Motor neuron (in vitro differentiated cells): Measurements from ENCODE around the gene KCNIP3. TPM values are rescaled to one million over a fixed set of nuclear protein-coding genes. Genes with fewer than 3 reads are reported as not detected.
"Not testable (repeated sequence)": the region's sequence is repeated elsewhere in the genome, so short reads cannot be mapped to it uniquely, and the experiment has no call there.

Experiments used
- ATAC-seq, 8 experiments: fragments of 200-7000 bp; cut with Tn5 transposase; replicated peaks in 6 of 8; 2 replicates each; pipeline ENCODE4 v1.8.0; 2021; ENCODE audit warnings: mild to moderate bottlenecking in 8 of 8, moderate library complexity in 8 of 8
- H3K27ac ChIP-seq, 2 donors: fragments of 250-450 bp; sonication (Bioruptor Pico); 2 replicates each; pipeline ENCODE4 v1.9.0; 2021; ENCODE audit warnings: antibody characterized with exemption in 2 of 2, mild to moderate bottlenecking in 2 of 2, moderate library complexity in 1 of 2
- H3K4me1 ChIP-seq, 2 donors: fragments of 250-450 bp; sonication (Bioruptor Pico); replicated peaks in 1 of 2; 2 replicates each; pipeline ENCODE4 v1.6.1; 2021; ENCODE audit warnings: antibody characterized with exemption in 2 of 2, mild to moderate bottlenecking in 2 of 2, moderate library complexity in 1 of 2
- H3K4me3 ChIP-seq, 5 donors: fragments of 250-450 bp; sonication (Bioruptor Pico); 2 replicates each; pipeline ENCODE4 v1.9.0; 2021; ENCODE audit warnings: antibody characterized with exemption in 5 of 5, mild to moderate bottlenecking in 5 of 5, moderate library complexity in 4 of 5
- WGBS, 10 experiments: fragments of 450-650 bp; shearing (Covaris generic); methylation state at CpG; one replicate each; pipeline ENCODE4 v1.0.0; 2022; 5-methylcytosine and 5-hydroxymethylcytosine counted together
- in situ Hi-C, 9 experiments: fragments of 400-800 bp; cut with MboI; loops; one replicate each; pipeline ENCODE4 v1.15.0; 2021; ENCODE audit warnings: low sequenced_read_pairs in 9 of 9, low pct_unique_long_range_greater_than_20kb in 2 of 9; ENCODE audit not compliant: unreplicated experiment in 9 of 9
- total RNA-seq, 8 experiments: library from RNA; unstranded; fragments of 300-600 nt; gene quantifications; 2 replicates each; pipeline versions ENCODE4 v1.2.3 to v1.2.4, GENCODE V29; 2022

KCNIP3 gene
- total RNA-seq, 8 experiments from 2014 or later, result 0.51 to 5.3 (median 1.8) TPM

DNA sequence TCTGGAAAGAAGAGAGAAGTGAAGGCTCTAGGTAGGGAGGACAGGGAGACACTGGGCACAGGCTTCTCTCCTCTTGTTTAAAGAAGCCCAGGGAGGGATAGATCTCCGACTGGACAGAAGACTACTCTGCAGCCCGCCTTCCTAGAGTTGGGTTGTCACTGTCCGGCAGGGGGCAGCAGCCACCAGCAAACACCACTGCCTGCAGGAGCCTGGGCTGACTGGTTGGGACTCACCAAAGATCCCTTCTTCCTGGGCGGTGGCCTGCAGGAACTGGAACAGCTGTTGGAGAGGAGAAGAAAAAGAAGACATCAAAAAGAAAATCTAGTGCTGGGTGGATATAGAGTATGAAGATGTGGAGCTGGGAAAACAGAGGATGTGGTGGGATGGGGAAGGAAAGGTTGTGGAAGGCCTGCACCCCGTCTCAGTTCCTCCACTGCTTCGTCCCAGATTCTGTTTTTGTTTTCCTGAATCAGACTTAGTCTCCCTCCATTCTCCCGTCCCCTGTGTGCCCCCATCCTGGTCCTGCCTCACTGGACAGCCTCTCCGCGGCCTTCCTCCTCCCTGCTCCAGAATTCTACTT, 117.0 kb downstream of the KCNIP3 start:
- 50% methylated on average over 3 of the region's 9 CpGs; no CpG with 5 or more reads in 9 of the 10 experiments for WGBS, 10 experiments
- H3K4me1 ChIP-seq, H3K27ac ChIP-seq, H3K4me3 ChIP-seq, in situ Hi-C loops: not testable (repeated sequence)
- peak; percentile 95 to 99 (median 98) for ATAC-seq

DNA sequence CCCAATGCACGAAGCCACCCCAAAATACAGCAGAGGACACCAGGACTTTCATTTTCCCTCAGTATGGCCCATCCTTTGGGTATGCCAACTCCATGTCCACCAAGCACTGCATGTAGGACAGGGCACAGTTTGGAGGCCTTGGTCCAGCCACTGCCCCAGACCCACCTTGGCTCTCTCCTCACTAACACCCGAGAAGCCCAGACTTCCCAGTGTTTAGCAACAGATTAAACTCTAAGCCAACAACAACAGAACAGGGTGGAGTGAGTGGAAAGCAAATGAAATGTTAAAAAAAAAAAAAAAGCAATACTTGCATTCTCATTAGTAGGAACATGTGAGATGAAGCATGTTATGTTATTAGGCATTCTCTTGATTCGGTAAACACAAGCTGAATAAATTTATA, 118.0 kb downstream of the KCNIP3 start:
- H3K27ac ChIP-seq, in situ Hi-C loops, H3K4me1 ChIP-seq, H3K4me3 ChIP-seq: not testable (repeated sequence)
- peak in 3 of 8 experiments; percentile 11 to 44 (median 19) for ATAC-seq
- 10 to 100% (median 82%) methylated on average over 1 to 2 of the region's 3 CpGs; no CpG with 5 or more reads in 4 of the 10 experiments for WGBS, 10 experiments

DNA sequence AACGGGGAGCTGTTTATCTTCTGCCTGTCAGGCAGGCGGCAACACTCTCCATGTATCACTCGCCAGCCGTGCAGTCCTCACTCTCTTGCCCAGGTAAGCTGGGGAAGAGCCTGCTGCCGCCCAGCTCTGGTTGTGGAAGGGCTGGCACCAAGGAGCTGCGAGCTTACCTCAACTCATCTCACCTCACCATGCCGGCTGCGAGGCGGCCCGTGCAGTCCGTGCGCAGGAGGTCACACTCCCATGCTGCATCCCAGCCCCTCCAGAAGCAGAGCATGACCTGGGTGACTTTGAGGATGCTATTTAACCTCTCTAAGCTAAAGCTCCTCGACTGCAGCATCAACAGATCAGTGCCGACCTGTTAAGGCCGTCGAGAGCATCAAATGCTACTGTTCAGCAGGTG, 118.4 kb downstream of the KCNIP3 start:
- in situ Hi-C loops, ATAC-seq, H3K4me1 ChIP-seq, H3K4me3 ChIP-seq, H3K27ac ChIP-seq: not testable (repeated sequence)
- WGBS, 10 experiments, result 94 to 100% (median 98%) methylated on average over 1 to 4 of the region's 16 CpGs; no CpG with 5 or more reads in 6 of the 10 experiments

DNA sequence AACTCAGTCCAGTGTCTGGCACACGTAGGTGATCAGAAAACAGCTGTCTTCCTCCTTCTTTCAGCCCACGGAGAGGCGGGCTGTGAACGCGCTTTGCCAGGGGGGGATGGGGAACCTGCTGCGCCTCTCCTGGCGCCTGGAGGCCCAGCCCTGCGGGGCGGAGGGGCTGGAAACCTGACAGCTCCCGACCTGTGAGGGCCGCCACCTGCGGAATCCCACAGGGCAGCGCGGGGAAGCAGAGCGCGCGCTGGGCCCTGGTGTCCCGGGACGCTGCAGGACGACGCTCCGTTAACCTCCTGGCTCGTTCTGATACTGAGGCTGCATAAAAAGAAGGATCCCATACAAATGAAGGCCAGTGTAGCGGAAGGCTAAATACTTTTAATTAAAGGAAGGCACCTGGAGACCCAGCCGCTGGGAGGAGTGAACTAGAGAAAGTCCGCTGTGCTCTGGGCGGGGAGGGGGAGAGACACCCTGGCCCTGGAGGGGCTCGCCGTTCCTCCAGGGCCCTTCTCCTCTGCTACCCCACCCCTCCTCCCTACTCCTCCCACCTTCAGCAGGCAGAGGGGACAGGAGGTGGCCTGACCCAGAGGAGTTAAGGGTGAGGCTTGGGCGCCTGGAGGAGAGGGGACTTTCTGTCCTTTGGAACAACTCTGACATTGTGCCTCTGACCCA, 130.2 kb downstream of the KCNIP3 start:
- H3K4me1 ChIP-seq, H3K4me3 ChIP-seq, ATAC-seq, H3K27ac ChIP-seq, in situ Hi-C loops: not testable (repeated sequence)
- no CpG with 5 or more reads among the region's 30 CpGs for WGBS, 10 experiments

DNA sequence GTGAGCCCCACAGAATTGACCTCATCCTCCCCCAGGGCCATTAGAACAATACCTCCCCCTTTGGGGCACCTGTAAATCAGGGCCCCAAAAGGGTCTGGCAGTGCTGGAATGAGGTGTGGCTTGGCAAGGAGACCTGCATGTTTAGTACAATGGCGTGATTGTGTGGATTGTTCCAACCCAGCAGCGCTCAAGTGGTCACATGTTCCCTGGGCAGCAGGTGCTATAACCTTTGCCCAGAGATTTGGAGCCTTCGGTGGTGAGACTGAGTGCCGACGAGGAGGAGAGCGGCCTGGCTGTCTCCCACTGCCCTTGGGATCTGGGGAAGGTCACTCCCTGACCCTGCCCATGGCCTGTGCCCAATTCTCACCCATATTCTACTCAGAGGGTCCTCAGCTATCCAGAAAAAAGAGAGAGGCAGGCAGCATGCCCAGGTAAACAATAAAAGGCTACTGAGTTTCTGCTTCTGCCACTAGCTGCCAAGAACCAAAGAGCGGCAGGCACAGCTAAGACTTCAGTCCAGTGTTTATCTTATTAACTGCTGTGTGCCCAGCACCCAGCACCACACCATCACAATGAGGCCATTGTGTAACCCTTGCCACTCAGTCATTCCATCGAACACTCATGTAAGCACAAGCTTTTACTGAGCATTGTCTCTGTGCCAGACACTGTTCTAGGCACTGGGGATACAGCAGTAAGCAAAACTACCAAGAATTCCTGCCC, 132.8 kb downstream of the KCNIP3 start:
- H3K4me3 ChIP-seq, H3K4me1 ChIP-seq, in situ Hi-C loops, ATAC-seq, H3K27ac ChIP-seq: not testable (repeated sequence)
- WGBS, 10 experiments, result no CpG with 5 or more reads among the region's 8 CpGs

DNA sequence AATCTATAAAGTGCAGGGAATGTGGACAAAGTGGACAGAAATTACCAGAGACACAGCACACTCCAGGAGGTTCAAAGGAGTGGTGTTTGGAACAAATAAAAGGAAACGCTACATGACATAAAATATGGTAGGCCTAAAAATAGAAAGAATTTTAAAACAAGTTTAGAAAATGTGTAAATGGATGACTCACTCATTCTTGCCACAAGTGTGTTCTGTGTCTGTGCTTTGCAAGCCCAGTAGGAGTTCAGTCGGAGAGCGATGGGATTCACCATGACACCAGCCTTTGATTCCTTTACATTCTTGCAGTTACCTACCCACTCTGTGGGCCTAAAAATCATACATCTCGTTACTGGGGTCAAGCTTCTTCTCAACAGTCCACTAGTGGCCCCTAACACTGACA, 136.2 kb downstream of the KCNIP3 start:
- H3K4me1 ChIP-seq, H3K27ac ChIP-seq, in situ Hi-C loops, H3K4me3 ChIP-seq: not testable (repeated sequence)
- ATAC-seq, result peak in 4 of 8 experiments; percentile 13 to 88 (median 75)
- WGBS, 10 experiments, result no CpG with 5 or more reads among the region's 4 CpGs

DNA sequence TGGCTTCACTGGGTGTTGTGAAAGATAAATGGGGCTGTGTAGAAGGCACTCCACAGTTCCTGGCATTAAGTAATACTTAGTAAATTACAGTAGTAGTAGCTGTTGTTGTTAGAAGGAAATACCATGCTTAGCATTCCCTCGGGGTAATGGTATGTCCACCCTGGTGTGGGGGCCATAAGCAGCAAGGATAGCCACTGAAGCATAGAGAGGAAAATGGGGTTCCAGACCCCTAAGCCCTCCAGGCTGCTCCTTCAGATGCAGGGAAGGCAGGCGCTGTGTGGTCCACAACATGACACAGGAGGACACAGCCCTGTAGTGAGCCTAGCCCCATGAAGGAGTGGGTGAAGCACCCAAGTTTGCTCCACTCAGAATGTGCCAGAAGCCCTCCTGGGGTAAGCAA, 136.8 kb downstream of the KCNIP3 start:
- ATAC-seq, H3K4me1 ChIP-seq, H3K27ac ChIP-seq, in situ Hi-C loops, H3K4me3 ChIP-seq: not testable (repeated sequence)
- WGBS, 10 experiments, result no CpG with 5 or more reads among the region's 2 CpGs

DNA sequence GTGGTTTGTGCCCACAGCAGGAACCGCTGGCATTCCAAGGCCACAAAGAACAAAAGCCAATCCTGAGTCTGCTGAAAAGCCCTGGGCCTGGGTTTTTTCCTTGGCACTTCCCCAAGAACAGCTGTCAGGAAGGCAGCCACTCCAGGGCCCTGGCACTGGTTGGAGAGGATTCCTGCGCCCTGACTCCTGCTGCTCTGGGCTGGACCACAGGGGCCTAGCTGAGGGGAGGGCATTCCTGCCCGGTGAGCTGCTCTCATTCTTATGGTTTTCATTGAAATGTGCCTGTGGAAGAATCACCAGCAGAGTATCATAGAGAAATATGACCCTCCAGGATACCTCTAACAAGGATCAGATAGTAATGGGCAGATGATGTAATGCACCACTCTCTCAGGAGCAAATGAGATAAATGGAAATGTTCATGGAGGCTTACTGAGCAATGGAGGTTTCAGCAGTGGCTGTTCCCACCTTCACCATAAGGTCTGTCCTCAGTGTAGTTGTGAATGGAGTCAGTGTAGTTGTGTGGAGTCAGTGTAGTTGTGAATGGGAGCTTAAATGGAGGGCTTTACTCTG, 137.4 kb downstream of the KCNIP3 start:
- in situ Hi-C loops, H3K4me3 ChIP-seq, H3K27ac ChIP-seq, H3K4me1 ChIP-seq: not testable (repeated sequence)
- peak in 7 of 8 experiments; percentile 32 to 97 (median 69) for ATAC-seq
- no CpG with 5 or more reads among the region's 3 CpGs for WGBS, 10 experiments

DNA sequence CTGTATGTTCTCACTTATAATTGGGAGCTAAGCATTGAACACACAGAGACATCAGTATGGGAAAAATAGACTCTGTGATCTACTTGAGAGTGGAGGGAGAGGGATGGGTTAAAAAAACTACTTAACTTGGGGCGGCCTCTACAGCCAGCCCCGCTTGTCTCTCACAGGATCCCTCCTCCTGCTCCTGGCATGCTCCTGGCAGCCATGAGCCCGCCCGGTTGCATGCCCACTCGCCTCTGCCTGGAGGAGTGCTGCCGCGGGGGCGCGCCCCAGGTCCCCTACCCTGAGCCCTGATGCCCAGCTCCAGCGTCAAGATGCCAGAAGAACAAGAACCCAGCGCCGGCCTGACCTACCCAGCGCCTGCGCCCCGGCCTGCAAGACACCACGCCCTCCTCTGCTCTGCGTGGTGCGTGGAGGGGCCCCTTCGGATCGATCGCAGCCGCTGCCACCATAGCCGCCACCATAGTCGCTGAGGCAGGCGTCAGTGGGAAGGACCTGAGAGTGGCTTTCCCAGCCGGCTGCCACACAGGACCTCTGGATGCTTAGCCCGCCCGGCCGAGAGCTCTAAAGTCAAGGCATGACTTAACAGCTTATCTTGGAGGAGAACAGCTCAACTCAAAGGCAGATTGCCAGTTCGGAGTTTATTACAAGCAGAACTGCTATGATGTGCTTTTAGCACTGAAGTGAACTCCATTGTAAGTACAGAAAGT, 138.2 kb downstream of the KCNIP3 start:
- peak in 1 of 8 experiments; percentile 24 for ATAC-seq
- H3K4me1 ChIP-seq, result not testable (repeated sequence)

More for the DNA sequence above, 138.2 kb downstream of the KCNIP3 start:
- no CpG with 5 or more reads among the region's 30 CpGs for WGBS, 10 experiments
- H3K4me3 ChIP-seq, in situ Hi-C loops, H3K27ac ChIP-seq: not testable (repeated sequence)

Other genes with a start within 250 kb of the KCNIP3 start
- gene MRPS5, start 175.5 kb upstream of the KCNIP3 start, total RNA-seq, result 10 to 100 TPM; 41.9 to 96.7 (median 54.3) TPM
- gene ZNF514, start 137.5 kb upstream of the KCNIP3 start, total RNA-seq, result 10 to 100 TPM; 10.3 to 25.6 (median 18.1) TPM
- 1 to 10 TPM; 3.8 to 8.1 (median 4.8) TPM for gene ZNF2, start 131.5 kb upstream of the KCNIP3 start, total RNA-seq
- 10 to 100 TPM in 4 of 8 experiments, 1 to 10 TPM in 4; 2.5 to 12.4 (median 9.7) TPM for gene ZNF892, start 89.8 kb upstream of the KCNIP3 start, total RNA-seq
- 1 to 10 TPM in 6 of 8 experiments, under 1 TPM in 2; 0.58 to 4.6 (median 2.0) TPM for gene PROM2, start 22.9 kb upstream of the KCNIP3 start, total RNA-seq
- gene FAHD2A, start 105.4 kb downstream of the KCNIP3 start, total RNA-seq, result 10 to 100 TPM; 14.0 to 33.4 (median 20.5) TPM
- under 1 TPM in 2 of 8 experiments, not detected in 6; 0.23 to 0.28 TPM for gene TRIM43B, start 187.4 kb downstream of the KCNIP3 start, total RNA-seq